Upper lobe of left lung (tissue), 6 donors: ENCODE measurements around the gene ERG. TPM values are rescaled to one million over a fixed set of nuclear protein-coding genes. Genes with fewer than 3 reads are reported as not detected.

ENCODE experiments used
- ATAC-seq, 2 donors: fragments of 200-7000 bp; cut with Tn5 transposase; one replicate each; pipeline ENCODE4 v1.9.1; 2022; ENCODE audit warnings: mild to moderate bottlenecking in 2 of 2, moderate library complexity in 2 of 2; ENCODE audit not compliant: low FRiP score in 2 of 2
- DNase-seq, 2 donors: peaks; one replicate each; pipeline ENCODE4 v3.0.0-alpha.2; 2019 to 2020
- H3K27ac ChIP-seq, 4 donors: fragments of 200-600 bp; sonication (generic); one replicate each; pipeline ENCODE4 v1.5.1; 2016 to 2019
- H3K27me3 ChIP-seq, 4 donors: fragments of 200-600 bp; sonication (generic); one replicate each; pipeline ENCODE4 v1.5.1; 2017 to 2019
- H3K36me3 ChIP-seq, 4 donors: fragments of 200-600 bp; sonication (generic); one replicate each; pipeline ENCODE4 v1.5.1; 2016 to 2019
- H3K4me1 ChIP-seq, 4 donors: fragments of 200-600 bp; sonication (generic); one replicate each; pipeline ENCODE4 v1.5.1; 2018 to 2019
- H3K4me3 ChIP-seq, 4 donors: fragments of 200-600 bp; sonication (generic); one replicate each; pipeline ENCODE4 v1.5.1; 2017 to 2019; ENCODE audit warnings: mild to moderate bottlenecking in 2 of 4, moderate library complexity in 1 of 4
- H3K9me3 ChIP-seq, 4 donors: fragments of 200-600 bp; sonication (generic); one replicate each; pipeline ENCODE4 v1.5.1; 2018 to 2019
- CTCF ChIP-seq, 6 experiments: fragments of 450-650 bp in 4 of 6; fragments of 200-600 bp in 2 of 6; sonication (generic) in 2 of 6; IDR thresholded peaks; one replicate each; pipeline ENCODE4 v1.5.1; 2016 to 2019; ENCODE audit warnings: antibody characterized with exemption in 6 of 6
- EP300 ChIP-seq, 4 donors: sonication (generic); formaldehyde crosslinking; IDR thresholded peaks; one replicate each; pipeline ENCODE4 v1.5.1; 2017; ENCODE audit warnings: antibody characterized with exemption in 4 of 4, control low read depth in 2 of 4
- POLR2A ChIP-seq, 4 donors: fragments of 450-650 bp; IDR thresholded peaks; one replicate each; pipeline ENCODE4 v1.5.1; 2016 to 2017; ENCODE audit warnings: antibody characterized with exemption in 4 of 4, mild to moderate bottlenecking in 2 of 4
- POLR2AphosphoS5 ChIP-seq, 2 donors: sonication (generic); formaldehyde crosslinking; IDR thresholded peaks; one replicate each; pipeline ENCODE4 v1.5.1; 2017; ENCODE audit warnings: antibody characterized with exemption in 2 of 2
- WGBS, 2 donors: methylation state at CpG; one replicate each; pipeline ENCODE4 v1.1.5; 2017 to 2018; 5-methylcytosine and 5-hydroxymethylcytosine counted together
- total RNA-seq, 6 donors: library from RNA; depleted of rRNA in 4 of 6; stranded (reverse); fragments of >200 nt in 4 of 6; gene quantifications; one replicate each; pipeline versions ENCODE4 v1.1.0 to v1.2.1, GENCODE V29; 2016 to 2021
- donor health status: DM: no; HTN: no; CAD: no; lungs with moderate emphysema.
- donor health status: DM: no; HTN: yes; CAD: no; lungs with severe emphysema.

The ERG gene
- total RNA-seq, 6 donors from 2014 or later = 14.7 to 38.9 (median 18.1) TPM

DNA sequence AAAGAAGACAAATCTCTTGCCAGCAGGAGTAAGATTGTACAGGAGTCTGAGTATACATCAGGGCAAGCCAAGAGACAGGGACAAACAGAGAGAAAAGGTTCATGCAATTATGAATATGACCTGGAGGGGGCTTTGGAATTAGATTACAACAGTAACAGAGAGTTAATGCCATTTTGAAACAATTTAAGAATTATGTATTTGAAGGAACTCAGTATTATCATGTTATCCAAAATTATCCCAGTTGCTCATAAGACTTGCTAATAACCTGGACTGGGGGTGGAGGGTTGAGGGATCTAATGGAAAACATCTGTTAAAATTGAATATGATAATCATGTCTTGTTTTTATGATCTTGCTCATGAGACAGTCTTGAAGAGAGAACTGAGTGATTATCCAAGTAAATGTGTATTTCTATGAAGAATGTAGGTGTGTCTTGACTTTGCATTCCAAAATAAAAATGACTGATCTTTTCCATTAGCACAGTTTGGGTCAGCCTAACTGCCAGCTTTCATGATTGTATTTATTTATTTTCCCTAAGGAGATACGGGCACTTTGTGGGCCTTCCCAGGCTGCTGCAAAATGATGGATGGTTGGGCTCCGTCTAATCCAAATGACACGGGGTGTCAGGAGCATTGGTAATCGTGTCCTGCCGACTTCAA is 117.7 kb downstream of the ERG start:
- TF ChIP-seq CTCF (IDR thresholded peaks at IDR 0.05) (peak in 2 of 6 experiments; percentile 23 to 28), POLR2A (IDR thresholded peaks at IDR 0.05) (no peak)
- Histone ChIP-seq H3K27me3 (no peaks in the 10 kb centered on the region), H3K27ac (no peak overlapping the region), H3K4me3 (no peak overlapping the region), H3K36me3 (peaks cover 0 to 20% (median 1%) of the 10 kb centered on the region in 4 donors), H3K9me3 (no peaks in the 10 kb centered on the region), H3K4me1 (peaks cover 0 to 17% (median 12%) of the 10 kb centered on the region in 4 donors)
- 48 to 71% methylated on average over 5 of the region's 5 CpGs for WGBS, 2 donors
- ATAC-seq = peak in 1 of 2 donors; percentile 63
- DNase-seq = no peak

DNA sequence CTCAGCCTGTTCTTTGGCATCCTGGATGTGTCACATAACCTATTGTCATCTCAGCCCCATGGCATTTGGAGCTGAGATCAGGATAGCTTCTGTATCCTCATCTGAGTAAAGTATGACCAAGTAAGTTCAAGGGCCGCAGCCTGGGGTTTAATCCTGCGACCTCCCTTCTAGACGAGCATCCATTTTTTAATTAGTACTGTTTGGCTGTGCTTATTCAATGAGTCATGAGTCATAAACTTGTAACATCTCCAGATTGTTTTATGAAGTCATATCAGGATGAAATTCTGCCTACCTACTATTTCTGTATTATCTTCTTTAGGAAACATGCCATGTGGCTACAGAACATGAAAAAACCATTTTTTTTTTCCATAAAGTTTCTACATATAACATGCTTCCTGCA is 119.1 kb downstream of the ERG start:
- Histone ChIP-seq H3K4me1 (peaks cover 0 to 15% (median 12%) of the 10 kb centered on the region in 4 donors), H3K4me3 (no peak overlapping the region), H3K9me3 (no peaks in the 10 kb centered on the region), H3K36me3 (peaks cover 0 to 20% (median 1%) of the 10 kb centered on the region in 4 donors), H3K27me3 (no peaks in the 10 kb centered on the region), H3K27ac (no peak overlapping the region)
- WGBS, 2 donors = 87 to 88% methylated on average over 3 of the region's 3 CpGs
- no peak for TF ChIP-seq POLR2AphosphoS5 (IDR thresholded peaks at IDR 0.05)
- no peak for ATAC-seq
- no peak for DNase-seq

- no peak for ATAC-seq
- H3K4me1 ChIP-seq = peaks cover 0 to 14% (median 10%) of the 10 kb centered on the region in 4 donors
- DNase-seq = no peak
- H3K27me3 ChIP-seq = no peaks in the 10 kb centered on the region
- H3K27ac ChIP-seq = peak overlapping the region in 3 of 4 donors; percentile 26 to 65 (median 41)
- H3K36me3 ChIP-seq = peaks cover 0 to 7% (median 0%) of the 10 kb centered on the region in 4 donors
- no peaks in the 10 kb centered on the region for H3K9me3 ChIP-seq
- no peak for TF ChIP-seq EP300 (IDR thresholded peaks at IDR 0.05)
- no peak for TF ChIP-seq POLR2A (IDR thresholded peaks at IDR 0.05)
- no peak for TF ChIP-seq CTCF (IDR thresholded peaks at IDR 0.05)
- TF ChIP-seq POLR2AphosphoS5 (IDR thresholded peaks at IDR 0.05) = no peak
- 43 to 54% methylated on average over 5 of the region's 5 CpGs for WGBS, 2 donors
- no peak overlapping the region for H3K4me3 ChIP-seq
These were observed 120.8 kb downstream of the ERG start for GRCh38 chr21:38377165-38378088.

DNA sequence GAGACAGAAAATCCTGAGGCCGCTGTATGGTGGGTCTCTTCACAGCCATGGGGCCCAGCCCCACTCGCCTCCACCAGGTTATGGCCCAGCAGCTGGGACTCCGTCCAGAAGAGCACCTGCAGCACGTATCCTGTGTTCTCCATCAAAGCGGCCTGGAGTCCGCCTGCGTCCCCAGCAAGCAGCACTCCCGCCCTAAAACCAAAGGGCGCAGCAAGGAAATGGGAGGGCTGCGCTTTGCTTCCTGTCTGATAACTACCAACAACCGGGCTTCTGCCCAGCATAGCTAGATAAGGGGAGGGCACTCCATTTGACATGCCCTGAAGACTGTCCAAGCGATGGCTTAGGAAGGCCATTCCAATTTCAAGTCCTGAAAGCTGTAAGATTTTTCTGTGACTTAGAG is 121.6 kb downstream of the ERG start:
- peak overlapping the region; percentile 13 to 65 (median 36) for H3K27ac ChIP-seq
- peaks cover 0 to 3% (median 0%) of the 10 kb centered on the region in 4 donors for H3K36me3 ChIP-seq
- ATAC-seq (peak; percentile 5 to 51), DNase-seq (peak in 1 of 2 donors; percentile 48)
- H3K4me1 ChIP-seq = peaks cover 0 to 14% (median 10%) of the 10 kb centered on the region in 4 donors
- peak in 2 of 4 donors; percentile 35 to 60 for TF ChIP-seq EP300 (IDR thresholded peaks at IDR 0.05)
- TF ChIP-seq POLR2A (IDR thresholded peaks at IDR 0.05) = no peak
- TF ChIP-seq CTCF (IDR thresholded peaks at IDR 0.05) = no peak
- TF ChIP-seq POLR2AphosphoS5 (IDR thresholded peaks at IDR 0.05) = peak in 1 of 2 donors; percentile 56
- H3K9me3 ChIP-seq = no peaks in the 10 kb centered on the region
- peak overlapping the region in 3 of 4 donors; percentile 9 to 40 (median 25) for H3K4me3 ChIP-seq
- WGBS, 2 donors = 45 to 49% methylated on average over 3 to 12 of the region's 12 CpGs
- H3K27me3 ChIP-seq = no peaks in the 10 kb centered on the region

- DNase-seq (peak in 1 of 2 donors; percentile 46), ATAC-seq (peak in 1 of 2 donors; percentile 57)
- TF ChIP-seq CTCF (IDR thresholded peaks at IDR 0.05) = no peak
- peak in 1 of 2 donors; percentile 18 for TF ChIP-seq POLR2AphosphoS5 (IDR thresholded peaks at IDR 0.05)
- no peak for TF ChIP-seq EP300 (IDR thresholded peaks at IDR 0.05)
- no peak for TF ChIP-seq POLR2A (IDR thresholded peaks at IDR 0.05)
- peak overlapping the region in 3 of 4 donors; percentile 9 to 40 (median 25) for H3K4me3 ChIP-seq
- no peaks in the 10 kb centered on the region for H3K9me3 ChIP-seq
- H3K27ac ChIP-seq = peak overlapping the region; percentile 13 to 65 (median 36)
- WGBS, 2 donors = 42 to 49% methylated on average over 11 of the region's 11 CpGs
- peaks cover 0 to 14% (median 10%) of the 10 kb centered on the region in 4 donors for H3K4me1 ChIP-seq
- H3K36me3 ChIP-seq = peaks cover 0 to 3% (median 0%) of the 10 kb centered on the region in 4 donors
- no peaks in the 10 kb centered on the region for H3K27me3 ChIP-seq
These were observed 122.0 kb downstream of the ERG start for GRCh38 chr21:38376235-38376634.
